DMS53 treated with DMSO at 0.1 percent for 48 hours (cell line): Measurements from ENCODE around the gene ZNF302.

Source experiments
- DNase-seq: peaks from one replicate; lab custom pipeline; 2025; ENCODE audit not compliant: unreplicated experiment; lab: John Stamatoyannopoulos, UW

ZNF302 gene

GRCh38 chr19:34731019-34731829 lies 53.7 kb downstream of the ZNF302 start:
- no peak for DNase-seq

DNA sequence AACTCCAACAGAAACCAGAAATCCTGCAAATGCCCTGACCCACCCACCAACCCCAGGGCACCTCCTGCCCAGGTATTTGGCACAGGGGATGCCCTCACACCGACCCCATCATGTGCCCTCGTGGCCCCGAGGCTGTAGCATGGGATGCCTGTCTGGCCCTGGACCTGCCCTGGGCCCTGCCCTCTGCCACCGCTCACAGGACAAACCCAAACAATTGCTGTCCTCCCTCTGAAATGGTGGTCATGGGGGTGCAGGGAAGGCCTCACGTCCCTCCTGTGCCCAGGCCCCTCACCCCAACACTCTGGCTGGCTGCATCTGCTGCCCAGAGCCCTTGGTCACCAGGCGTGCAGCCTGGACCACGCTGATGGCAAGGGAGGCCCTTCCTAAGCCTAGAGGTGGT lies 54.5 kb downstream of the ZNF302 start:
- no peak for DNase-seq

- DNase-seq = no peak
These were observed 55.2 kb downstream of the ZNF302 start for GRCh38 chr19:34732612-34733211.

GRCh38 chr19:34733266-34733745 lies 55.8 kb downstream of the ZNF302 start:
- DNase-seq = peak; percentile 80

DNA sequence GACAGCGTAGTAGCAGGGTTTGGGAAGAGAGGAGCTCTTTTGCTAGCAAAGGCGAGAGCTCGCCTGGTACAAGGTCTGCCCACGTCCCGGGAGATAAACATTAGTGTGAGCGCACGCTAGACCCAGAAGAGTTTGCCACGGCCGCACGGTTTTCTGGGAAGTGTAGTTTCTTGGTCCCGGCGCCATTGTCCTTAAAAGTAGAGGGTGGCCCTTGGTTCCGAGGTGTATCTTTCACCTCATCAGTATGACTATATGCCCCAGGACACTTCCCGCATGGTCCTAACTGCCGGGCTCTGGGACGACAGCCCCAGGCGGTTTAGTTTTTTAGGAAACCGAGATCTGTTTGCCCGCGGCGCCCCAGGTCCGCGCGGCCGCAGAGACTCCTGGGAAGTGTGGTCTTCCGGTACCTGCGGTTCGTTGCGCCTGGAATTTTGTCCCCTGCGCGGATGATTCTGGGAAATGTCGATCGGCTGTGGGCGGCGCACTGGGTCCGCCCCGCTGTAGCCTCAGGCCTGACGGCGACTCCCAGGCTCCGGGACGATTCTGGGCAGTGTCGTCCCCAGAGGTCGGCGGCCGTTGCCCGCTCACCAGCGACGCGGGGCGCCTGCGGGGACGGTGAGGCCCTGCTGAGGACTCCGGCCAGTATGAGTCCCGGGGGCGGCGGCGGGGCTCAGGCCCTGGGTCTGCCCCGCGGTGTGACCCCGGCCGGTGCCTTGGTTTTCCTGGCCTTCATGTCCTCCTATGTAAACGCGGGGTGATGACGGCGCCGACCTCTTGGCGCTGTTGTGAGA lies 56.5 kb downstream of the ZNF302 start, which contains the start of gene ZNF181:
Gene ZNF181 (plus strand): TSS at position 498 of the 791 bp plus-strand sequence. CDS start 795 bp downstream, outside the sequence.
- DNase-seq = peak; percentile 93

DNA sequence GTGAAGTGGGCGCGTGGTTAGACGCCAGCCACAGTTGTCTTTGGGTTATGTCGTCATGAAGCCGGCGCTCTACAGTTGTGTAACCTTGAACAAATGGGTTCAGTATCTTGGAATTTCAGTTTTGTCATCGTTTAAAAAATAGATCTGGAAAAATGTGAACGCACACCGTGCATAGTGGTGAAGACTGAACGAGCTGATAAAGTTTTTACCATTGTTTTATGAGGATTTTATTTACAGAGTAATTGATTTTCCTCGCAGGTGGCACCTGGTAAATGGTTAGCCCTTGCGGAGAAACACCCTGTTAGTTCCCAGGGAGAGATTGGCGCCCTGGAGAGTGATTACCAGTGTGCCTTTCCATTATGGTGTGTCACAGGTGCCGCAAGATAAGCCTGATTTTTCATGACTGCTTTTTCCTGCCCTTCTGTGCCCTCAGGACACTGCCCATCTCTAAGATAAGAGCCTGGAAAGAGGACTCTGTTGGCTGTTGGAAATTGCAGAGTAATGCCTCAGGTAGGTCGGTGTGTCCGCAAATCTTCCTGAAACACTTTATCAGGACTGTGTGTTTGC lies 57.1 kb downstream of the ZNF302 start:
- DNase-seq = peak; percentile 38
